Fibroblast of peridontal ligament (primary cell): Measurements from ENCODE around the gene STXBP6.

Experiments
- DNase-seq: peaks from one replicate; pipeline ENCODE4 v3.0.0-alpha.2; 2010; ENCODE audit errors: extremely low read depth

STXBP6 gene

DNA sequence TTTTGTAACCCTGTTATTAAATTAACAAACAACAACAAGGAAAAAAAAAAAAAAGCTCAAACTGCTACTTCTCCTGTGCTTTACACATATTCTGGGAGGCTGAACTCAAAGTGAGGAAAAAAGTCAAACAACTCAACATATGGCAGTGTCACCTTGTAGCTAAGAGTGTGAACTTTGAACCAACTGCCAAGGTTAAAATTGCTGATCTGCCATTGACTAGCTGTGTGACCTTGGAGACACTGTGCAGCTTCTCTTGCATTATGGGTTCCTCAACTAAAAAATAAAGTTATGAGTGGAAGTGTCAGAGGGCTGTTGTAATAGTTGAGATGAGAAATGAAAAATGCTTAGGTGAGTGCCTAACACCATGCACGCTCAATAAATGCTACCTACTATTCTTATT, 34.2 kb downstream of the STXBP6 start:
- no peak for DNase-seq

DNA sequence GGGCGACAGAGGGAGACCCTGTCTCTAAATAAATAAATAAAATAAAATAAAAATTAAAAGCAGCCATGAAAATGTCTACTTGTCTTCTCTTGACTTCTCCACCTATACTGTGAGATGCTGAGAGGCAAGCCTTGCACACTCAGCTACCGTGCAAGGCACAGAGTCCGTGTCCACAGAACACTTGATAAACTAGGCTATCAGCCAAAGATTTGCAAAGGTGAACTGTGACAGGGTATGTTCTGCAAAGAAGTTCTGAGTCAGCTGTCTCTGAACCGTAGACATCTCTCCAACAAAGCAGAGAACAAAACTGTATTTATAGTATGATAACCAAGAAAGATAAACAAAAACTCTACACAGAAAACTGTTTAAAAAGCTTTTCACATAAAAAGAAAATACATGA, 35.5 kb downstream of the STXBP6 start:
- no peak for DNase-seq

DNA sequence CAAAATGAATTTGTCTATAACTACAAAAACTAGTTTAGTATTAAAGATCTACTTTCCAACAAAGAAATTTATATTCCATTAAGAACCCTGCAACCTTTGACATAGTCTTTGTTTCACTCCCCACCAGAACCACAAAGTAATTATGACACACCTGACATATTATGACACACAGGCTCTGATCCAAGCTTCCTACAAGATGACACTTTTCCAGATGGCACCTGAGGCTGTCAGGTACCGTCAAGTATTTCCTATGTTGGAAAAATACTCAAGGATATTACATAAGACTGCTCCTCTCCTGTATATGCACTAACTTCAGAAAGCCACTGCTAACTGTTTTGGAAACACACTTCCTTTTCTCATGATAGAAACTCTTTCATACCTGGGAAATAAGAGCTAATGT, 38.9 kb downstream of the STXBP6 start:
- DNase-seq: no peak

DNA sequence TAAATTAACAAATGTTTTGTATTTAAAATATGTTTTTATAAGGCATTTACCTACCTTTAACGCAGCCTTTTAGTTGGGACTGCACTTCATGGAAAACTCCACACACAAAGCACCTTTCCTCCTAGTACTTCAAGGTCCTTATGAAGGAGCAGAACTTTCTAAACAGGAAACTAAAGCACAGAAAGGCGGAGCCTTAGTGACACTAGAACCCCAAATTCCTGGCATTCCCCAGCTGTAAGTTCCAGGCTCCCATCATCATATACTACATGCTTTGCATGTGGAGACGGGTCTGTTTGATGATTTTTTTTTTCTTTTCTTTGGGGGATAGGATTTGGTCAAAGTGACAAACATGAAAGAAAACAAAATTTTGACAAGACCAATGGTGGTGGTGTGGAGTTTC, 39.5 kb downstream of the STXBP6 start:
- no peak for DNase-seq

DNA sequence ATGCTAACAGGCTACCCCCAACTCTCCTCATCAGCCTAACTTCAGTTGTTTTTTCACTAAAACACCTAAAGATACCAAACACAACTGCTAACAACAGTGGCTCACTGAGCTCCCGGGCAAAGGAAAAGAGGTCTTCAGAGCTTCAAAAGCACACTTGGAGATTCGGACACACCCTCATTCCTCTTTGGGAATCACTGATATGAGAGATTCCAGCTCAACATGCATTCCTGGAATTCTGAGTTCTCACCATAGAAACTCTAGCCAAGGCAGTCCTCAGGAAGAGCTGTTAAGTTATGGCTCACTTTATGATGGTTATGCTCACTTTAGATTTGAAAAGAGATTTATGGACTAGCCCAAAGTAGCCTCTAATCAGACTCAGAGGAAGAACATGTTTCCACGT, 40.1 kb downstream of the STXBP6 start:
- DNase-seq: peak; percentile 39

DNA sequence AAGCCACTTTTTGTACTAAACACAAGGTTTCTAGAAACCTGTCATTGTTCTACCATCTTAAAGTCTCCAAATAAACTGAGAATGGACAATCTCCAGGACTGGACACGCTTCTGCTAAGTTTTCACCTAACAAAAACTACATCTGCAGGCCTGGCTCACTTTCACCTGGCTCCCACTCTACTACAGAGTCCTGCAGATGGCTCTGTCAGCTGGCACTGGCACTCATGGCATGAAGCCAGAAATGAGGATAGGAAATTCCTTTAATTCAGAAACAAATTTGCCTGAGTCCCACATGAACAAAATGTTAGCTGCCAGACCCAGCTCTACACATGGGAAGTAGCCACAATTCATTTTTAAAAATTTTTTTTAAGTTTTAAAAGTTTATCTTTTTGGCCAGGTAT, 42.1 kb downstream of the STXBP6 start:
- DNase-seq: no peak

DNA sequence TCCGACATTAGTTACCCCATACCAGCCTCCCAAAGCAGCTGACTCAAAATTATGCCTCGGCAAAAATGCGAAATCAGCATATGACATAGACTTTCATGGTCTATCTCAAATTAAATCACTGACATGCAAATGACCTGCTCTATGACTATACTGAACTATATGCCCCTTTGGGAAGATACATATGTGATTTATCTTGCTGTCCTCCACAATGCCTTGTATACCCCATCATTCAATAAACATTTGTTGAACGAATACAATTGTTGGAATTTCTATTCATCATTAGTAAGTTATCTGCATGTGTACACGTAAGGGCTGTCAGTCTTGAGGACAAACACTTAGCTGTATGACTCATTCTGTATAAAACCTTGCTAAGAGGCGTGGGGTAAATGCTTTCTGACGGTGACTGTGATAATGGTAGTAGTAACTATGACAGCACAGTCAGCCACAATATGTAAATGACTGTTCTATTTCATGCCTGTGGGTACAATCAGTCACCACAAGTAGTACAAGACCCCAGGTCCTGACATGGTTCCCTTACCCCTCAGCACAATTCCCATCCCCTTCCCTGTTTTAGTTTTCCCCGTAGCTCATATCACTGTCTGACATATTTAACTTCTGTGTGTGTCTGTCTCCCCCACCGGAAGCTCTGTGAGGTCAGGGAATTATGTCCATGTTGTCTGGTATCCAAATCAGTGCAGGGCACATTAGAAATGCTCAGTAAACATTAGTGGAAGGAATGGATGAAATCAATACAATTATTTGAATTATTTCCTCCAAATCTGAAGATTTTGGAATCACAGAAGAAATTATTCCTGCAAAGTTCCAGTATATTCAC, 42.8 kb downstream of the STXBP6 start:
- peak; percentile 59 for DNase-seq

DNA sequence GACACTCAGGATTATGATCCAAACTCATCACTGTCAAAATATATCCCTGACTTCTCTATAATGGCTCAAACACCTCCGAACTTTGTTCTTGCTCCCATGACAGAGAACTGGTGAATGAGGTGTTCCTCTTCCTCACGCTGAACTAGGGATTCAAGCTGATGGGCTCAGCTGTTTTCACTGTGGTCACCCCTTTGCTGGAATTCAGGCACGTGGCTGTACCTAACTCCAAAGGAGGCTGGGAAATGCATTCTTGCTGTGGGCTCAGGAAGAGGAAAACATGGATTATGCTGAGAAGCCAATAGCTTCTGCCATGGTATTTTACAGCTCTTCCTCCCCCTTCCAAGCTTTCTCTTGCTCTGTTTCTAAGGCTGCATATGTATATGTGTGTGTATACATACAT, 43.9 kb downstream of the STXBP6 start:
- DNase-seq: no peak

DNA sequence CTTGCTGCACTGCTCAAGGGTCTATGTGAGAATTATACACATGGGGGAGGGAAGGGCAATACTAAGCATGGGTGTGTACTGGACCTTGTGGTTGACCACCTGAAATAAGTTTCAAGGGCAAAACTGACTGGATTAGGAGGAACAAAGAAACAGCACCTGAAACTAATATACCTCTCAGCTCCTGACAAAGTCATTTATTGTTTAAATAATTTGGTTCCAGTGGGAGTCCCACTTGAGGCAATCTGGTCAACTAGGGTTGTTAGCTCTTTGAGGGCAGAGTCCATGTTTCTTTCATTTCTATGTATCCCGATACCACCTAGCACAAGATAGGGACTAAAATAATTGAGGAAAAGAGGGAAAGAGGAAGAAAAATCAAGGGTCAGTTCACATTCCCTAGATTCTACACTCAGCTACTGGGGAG, 45.5 kb downstream of the STXBP6 start:
- no peak for DNase-seq

DNA sequence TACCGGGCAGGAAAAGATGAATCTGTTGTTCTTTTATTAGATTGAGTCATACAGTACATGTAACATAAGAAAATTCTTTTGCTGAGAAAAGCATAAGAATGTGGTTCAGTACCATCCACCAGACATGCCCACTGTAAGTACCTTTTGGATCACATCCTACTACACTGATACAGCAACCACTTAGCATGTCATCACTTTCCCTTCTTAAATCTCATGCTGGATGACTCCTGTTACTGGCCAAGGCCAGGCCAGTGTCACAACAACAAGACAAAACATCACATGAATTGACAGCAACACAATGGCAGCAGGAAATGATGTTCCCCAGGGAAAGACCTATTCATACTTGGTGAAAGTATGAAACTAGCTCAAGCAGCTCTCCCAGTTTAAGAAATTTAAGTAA, 46.4 kb downstream of the STXBP6 start:
- peak; percentile 13 for DNase-seq

DNA sequence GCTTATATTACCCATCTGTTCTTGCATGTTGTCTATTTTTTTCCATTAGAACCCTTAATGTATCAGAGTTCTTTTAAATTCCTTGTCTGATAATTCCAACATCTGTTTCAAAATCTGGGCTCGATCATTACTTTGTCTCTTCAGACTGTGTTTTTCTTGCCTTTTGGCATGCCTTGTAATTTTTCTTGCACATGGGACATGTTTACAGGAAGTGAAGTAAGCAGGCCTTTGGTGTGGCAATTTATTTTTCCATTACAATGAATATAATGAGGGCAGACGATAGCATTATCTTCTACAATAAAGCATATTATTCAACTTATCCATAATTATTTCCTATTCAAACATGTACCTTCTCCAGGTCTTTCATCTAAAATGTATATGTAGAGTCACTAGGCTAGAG, 48.3 kb downstream of the STXBP6 start:
- DNase-seq: peak; percentile 56

DNA sequence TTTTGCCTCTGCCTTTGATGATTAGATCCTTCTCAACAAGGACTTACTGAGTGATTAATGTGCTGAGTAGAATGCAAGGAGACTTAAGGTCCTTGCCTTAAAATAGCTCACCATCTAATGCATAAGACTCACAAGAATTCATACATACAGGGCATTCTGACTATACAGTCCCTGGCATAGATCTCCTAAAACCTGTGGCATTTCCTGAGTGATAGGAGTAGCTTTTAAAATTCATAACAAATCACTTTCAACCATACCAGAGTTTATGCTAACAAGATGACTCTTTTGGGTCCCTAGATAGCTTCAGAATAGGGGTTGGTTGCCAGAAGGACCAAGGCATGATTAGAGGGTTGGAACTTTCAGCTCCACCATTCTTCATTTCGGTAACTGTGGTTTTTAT, 48.8 kb downstream of the STXBP6 start:
- DNase-seq: peak; percentile 50

DNA sequence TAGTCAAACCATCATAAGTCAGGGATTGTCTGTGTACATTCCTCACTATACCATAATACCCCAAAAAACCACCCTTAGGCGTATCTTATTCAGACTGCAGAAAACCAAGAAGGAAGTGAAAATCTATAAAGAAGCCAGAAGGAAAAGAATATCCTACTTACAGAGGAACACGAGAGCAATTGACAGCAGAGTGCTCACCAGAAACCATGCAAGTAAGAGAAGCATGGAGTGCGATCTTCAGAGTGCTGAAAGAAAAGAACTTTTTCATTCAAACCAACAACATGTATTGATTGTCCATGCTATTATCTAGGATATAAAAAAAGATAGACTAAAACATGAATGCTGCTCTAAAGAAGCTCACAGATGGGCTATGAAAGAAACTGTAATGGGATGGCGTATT, 50.8 kb downstream of the STXBP6 start:
- DNase-seq: no peak

DNA sequence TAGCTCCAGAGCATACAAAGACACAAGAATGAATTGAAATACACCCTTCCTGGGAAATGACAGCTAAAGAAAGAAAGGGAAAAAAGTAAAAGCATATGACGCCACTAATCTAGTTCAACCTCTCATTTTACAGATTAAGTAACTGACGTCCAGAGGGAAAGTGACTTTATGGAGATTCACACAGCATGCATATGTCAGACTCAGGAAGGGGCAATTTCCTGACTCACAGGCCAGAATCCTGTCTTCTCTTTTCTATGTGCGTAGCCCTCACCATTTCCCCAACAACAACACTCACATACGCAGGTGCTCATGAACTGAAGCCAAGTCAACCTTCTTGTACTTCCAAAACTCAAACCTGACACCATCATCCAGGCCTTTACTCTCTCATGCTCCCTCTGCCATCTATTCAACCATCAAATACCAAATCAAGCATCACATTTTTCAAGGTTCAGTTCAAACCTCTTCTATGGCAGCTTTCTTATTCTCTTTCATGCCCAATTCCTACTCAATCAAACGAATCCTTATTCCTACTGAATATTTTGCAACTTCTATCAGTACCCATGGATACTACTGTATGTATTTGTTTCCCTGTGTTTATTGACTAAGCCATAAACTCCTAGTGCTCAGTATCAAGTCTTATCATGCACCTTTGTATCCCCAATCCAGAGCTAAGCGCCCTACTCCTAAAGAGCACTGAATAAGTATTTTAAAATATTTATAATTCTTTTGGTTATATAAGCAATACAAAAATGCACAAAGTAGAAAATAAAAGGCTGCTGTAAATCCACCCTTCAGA, 52.8 kb downstream of the STXBP6 start:
- no peak for DNase-seq

DNA sequence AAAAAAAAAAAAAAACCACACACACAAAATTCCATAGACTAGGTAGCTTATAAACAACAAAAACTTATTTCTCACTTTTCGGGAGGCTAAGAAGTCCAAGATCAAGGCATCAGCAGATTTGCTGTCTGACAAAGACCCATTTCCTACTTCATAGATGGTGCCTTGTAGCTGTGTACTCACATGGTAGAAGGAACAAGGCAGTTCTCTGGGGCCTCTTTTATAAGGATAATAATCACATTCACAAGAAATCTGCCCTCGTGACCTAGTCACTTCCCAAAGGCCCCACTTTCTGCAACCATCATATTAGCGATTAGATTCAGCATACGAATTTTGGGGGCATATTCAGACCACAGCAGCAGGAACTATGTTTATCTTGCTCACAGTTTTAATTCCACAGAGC, 54.9 kb downstream of the STXBP6 start:
- no peak for DNase-seq

DNA sequence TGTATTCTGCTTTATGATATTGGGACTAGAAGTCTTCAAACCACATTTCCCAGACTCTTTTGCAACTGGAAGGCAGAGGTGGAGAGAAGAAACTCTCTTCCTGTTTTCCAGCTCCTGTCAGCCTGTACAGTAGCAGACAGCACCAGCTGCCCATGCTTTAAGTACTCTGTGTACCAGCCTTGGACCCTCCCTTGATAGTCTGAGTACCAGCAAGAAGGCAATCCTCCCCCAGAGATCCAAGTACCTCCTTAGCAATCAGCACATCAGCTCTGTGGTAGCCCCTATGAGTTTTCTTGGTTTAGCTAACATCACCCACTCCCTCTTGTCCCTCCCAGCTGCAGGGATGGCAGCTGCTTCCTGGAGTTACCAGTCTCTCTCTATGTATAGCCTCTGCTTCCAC, 56.3 kb downstream of the STXBP6 start:
- DNase-seq: no peak

DNA sequence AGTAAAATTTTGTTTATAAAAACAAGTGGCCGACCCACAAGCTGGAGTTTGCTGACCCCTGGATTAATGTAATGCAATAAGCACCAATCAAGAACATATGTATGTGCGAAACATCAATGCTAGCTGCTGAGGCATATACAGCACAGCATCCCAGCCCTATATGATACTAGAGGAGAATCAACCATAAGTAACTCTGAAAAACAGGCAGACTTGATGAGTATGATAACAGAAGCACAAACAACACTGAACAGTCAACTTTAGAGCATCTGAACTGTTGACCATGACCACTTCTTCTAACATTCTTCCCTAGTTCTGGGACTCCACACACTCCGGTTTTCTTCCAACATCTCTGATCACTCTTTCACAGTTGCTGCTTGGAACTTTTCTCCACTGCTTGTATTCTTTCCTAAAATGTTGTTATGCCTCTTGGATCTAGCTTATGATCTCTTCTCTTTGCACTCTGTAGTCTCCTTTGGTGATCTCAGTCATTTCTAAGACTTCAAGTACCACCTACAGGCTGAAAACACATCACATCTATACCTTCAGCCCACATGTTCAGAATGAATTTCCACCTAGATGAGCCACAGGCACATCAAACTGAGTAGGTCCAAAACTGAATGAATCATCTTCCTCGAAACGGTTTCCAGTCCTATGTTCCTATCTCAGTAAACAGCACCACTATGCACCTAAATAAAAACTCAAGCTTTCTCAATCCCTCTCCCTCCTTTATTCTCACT, 57.2 kb downstream of the STXBP6 start:
- DNase-seq: no peak

DNA sequence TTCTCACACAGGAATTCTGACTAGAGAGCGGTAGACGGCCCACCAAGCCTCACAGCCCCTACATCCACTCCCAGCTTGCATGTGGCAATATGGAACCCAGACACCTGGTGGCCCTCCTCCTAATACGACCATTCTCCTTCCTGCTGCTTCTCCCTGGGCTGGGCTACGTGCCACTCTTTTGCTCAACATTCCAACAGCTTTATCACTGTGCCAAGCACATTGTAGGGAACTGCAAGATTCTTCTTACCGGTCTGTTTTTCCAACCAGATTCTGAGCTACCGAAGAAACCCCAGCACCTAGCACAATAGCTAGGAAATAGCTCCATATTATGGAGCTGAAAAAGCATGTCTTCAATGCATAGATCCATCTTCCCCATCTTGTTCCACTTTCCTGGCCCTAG, 58.1 kb downstream of the STXBP6 start:
- DNase-seq: no peak

DNA sequence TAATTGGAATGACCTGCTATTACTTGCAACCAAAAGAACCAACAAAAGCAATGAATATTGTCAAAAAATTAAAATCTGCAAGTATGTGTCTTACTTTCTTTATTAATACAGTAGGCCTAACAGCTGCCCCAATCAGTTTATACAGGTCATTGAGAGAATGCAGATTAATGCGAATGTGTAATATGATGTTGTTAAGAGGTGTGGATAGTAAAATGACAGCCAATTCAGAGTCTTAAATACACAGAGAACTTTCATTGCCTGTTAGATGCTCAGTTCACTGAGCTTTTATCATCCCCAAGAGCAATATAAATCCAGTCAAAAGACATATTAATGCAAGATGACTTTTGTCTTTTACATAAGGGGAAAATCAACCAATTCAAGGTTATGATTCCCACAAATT, 58.7 kb downstream of the STXBP6 start:
- DNase-seq: no peak

DNA sequence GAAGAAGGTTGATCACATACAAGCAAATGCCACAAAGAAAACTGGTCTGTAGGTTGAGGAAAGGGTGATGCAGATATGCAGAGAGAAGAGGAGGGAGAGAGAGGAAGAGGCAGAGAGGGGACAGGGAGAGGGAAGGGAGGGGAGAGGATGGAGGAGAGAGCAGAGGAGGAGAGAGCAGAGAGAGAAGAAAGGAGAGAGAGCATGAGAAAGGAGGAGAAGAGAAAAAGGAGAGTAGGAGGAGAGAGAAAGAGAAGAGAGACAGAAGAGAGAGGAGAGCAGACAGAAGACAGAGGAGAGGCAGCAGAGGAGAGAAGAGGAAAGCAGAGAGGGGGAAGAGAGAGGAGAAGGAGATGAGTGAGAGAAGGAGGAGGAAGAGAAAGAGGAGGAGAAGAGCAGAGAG, 59.2 kb downstream of the STXBP6 start:
- no peak for DNase-seq

DNA sequence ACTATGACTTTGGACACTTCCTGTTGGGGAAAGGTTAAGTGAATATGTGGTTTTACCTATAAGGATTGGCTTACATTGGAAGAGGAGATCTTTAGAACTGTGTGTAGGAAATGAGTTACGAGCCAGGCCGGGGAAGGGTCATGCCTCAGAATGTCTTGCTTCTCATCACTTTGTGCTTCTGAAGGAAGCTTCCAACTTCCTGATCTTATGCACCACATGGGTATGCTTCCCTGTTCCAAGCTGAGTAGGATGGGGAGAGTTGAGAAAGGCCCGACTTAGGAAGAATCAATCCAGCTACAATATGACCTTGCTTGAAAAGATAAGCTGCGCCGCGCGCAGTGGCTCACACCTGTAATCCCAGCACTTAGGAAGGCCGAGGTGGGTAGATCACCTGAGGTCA, 59.9 kb downstream of the STXBP6 start:
- DNase-seq: no peak

DNA sequence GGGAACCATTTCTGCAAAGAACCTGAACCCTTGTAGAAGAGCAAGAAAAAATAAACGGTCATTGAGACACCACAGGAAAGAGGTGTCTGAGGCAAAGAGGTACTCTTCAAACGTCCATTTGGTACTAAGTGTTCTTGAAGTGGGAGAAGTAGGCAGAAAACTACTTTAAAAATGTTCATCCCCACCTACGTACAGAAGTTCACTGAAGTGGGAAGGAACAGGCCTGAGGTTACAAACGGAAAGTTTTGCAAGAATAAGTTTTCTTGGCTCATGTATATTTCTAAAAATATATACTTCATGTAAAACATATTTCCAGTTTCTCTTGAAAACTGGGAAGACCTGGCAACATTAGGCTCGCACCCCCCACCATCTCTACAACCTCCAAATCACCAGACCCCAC, 61.2 kb downstream of the STXBP6 start:
- no peak for DNase-seq
